GM19240 (cell line): Measurements from ENCODE around the gene CTDSPL.

Experiments used
- DNase-seq: peaks from one replicate; pipeline ENCODE4 v3.0.0; 2011; ENCODE audit warnings: low spot score; ENCODE audit not compliant: insufficient read length

CTDSPL gene

DNA sequence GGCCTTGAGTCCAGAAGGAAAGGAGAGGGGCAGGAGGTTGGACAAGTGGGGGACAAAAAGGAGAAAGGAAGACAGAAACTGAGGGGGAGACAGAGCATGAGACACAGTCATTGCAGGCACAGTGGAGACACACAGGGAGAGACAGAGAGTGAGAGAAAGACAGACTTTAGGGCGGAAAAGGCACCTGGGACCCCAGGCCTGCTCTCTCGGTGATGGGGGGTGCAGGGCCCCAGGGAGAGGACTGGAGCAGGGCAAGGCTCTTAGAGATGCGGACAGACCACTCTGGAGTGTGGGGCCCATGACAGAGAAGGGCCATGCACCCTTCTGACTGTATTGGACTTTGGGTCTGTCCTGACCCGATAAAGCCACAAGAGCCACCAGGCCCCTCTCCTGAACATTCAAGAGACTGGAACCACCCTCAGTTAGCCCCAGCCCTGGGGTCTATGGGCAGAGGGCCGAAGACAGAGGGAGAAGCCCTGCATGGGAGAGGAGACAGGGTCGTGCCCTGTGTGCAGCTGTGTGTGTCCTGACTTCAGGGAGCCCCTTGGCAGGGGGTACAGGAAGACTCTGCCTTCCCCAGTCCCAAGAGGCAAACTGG is 155.3 kb downstream of the CTDSPL start:
- no peak for DNase-seq

DNA sequence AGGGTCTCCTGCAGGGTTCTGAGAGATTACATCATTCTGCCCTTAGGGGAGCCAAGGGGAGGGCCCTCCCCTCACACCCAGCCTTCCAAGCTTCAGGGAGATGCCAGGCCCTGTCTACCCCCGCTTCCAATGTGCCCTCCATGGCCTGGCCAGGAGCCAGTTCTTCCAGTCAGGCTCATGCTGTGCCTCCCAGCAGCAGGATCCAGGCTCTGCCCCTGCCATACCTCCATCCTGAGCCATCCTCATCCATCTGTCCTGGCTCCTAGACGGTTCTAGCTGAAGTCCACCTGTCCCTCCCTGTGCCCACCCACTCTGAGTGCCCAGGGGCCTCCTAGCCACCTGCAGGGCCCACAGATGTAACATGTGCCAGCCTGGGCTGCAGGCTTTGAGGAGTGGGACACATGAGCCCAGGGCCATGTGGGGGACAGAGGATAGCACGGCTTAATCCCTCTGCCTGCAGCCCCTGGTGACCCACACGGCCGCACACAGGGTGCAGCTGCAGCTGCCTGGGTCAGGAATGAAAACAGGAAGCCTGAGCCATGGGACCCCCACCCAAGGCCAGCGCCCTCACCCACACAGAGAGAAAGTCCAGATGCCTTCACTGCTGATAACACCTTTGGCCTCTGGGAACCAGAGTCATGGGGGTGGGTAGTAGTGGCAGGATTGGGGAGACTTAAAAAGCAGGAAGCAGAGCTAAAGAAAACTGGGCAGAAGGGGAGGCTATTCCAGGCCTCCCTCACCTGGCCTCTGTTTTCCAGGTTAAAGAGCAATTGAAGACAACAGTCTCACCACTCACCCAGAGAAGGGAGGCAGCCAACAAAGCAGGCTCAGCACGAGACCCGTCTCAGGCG is 156.0 kb downstream of the CTDSPL start:
- no peak for DNase-seq

DNA sequence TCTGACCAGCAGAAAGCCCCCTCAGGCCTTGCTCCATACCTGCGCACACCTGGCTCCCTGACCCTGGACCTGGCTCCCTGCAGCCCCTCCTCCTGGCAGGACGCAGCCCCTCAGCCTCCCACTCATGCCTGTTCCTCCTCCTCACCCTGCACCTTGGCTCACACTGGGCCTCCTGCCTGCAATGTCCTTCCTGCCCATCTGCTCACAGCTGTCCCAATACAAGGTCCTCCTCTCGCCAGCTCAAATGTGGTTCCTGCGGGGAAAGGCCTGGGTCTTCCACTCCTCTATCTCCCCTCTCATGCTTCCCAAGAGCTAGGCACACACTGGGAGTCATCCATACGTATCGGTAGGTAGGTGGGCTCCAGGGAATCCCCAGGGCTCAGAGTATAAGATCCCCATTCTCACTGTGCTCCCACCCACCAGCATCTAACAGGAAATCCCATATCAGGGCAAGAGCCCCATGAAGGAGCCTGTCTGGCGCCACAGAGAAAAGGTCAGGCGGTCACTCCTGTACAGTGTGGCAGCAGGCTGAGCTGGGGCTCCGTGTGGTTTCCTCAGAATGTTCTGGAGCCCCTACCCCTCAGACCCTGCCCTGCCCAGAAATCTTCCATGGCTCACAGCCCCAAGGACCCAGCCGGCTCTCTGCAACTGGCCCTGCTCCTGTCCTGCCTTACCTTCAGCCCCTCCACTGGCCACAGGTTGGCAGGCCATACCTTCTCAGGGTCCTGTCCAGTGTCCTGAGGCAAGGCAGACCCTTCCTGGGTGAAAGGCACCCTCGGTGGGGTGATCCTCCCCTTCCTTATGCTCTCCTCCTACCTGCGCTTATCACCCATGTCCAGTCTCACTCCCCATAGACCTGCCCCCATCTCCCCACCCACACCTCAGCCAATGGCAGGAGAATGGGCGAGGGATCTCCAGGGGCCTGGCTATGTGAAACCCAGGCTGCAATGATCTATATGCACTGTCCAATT is 156.9 kb downstream of the CTDSPL start:
- DNase-seq, result no peak

DNA sequence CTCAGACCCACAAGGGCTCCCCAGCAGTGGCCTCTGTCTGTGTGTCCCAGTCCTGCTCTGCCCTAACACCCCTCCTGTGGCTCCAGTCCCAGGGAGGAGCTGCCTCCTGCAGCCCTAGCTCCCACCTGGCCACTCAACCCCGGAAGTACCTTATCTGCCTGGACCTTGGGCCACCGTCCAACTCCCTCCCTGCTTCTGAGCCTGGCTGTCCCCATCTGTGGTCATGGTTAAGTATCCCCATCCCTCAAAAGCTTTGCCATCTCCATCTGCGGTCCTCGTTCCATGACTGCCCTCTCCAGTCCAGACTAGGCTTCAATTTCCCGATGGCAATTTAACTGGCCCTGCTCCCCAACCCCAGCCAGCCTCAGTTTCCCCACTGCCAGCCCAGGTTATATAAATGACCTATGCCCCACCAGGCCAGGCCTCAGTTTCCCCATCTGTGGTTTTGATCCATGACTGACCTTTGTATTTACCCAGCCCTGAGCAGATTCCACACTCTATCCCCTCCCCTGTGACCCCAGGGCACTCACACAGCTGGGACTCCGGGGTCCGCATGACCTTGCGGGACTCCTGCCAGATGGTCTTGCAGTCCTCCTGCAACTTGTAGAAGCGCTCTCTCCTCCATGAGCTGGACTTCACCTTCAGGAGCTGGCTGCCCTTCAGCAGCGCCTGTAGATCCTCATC is 158.1 kb downstream of the CTDSPL start:
- DNase-seq, result no peak

DNA sequence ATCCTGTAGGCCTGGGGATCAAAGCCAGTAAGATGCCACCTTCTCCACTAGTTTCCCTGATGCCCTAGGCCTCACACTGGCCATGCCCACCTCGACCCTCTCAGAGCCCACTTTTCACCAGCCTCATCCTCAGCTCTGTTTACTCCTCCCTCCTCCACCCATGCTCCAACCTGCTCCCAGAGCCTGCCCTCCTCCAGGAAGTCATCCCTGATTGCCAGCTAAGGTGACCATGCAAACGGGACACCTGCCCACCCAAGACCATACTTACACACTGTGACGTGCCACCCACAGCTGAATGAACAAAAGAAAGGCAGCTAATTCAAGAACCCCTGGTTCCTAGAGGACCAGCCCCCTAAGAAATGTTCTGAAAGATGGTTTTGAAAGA is 158.7 kb downstream of the CTDSPL start:
- DNase-seq, result no peak

DNA sequence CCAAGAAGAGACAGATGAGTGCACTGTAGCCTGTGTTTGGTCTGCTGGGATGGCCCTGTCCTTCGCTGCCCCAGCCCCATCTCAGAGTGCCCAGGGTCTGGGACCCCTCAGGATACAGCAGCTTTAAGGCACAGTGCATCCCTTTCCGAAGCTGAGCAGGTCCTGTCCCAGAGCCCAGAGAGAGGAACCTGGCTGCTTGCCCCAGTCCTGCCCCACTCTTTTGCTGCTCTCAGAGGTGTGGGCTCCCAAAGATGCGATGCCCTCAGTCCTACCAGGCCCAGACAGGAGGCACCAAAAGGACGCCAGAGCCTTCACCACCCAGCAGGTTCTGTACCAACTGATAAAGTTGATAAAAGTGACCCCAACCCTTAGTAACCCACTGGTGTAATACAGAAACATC is 159.5 kb downstream of the CTDSPL start:
- DNase-seq, result no peak

DNA sequence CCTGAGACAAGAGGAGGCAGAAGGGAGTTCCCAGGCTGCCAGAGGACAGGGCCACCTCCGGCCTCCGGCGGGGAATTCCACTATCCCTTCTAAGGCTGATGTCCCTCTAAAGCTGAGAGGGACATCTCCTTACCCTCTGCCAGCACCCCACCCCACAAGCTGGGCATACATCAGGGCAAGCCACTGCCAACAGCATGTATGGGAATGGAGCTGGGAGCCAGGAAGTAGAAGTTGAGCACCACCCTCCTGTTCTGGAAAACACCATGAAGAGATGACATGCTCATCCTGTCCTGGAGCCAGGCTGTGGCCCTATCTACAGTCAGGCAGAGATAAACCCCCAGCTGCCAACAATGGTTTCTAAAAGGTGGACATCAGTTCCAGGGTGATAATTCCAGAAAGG is 160.6 kb downstream of the CTDSPL start:
- no peak for DNase-seq

DNA sequence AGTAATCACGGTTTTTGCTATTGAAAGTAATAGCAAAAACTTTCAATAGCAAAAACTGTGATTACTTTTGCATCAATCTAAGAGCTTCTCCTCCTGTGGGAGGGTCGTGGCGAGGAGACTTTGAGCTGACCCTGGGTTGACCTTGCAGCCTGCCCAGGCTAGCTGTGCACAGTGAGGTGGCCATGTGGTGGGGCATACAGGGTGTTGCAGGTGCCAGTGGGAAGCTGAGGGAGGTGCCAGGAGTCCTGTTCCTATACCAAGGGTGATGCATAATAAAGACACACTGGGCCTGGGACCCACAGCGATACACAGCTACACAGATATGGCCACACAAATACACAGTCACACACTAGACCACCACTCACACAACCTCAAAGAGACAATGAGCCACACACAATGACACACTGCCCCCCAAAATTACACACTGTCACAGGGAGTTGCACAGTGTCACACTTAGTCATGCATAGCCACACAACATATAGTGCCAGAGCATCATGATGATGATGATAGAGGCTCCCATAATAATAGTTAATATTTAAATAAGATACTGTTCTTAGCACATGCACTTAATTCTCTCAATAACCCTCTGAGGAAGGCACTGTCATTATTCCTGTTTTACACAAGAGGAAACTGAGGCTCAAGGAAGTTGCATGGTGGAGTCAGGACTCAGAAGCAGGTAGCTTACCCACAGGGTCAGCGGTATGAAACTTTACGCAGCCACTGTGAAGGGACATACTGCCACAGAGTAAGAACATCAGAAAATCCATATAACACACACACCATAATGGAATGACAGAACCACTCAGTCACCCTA is 161.4 kb downstream of the CTDSPL start:
- DNase-seq, result no peak

DNA sequence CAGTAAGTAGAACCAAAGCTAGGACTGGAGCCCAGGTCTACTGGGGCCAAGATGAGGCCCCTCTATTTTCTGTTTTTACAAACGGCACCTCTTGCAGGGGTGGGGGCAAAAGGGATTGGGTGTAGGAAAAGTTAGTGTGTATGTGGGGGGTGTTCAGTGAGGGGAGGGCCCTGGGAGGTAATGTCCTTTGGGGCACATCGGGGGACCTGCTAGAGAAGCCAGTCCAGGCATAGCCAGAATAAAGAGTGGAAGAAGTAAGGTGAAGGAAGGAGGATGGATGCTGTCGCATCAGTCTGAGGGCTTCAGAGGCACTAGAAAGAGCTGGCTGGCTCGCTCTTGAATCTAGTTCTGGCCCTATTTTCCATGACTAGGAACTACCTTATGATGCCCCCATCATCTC is 165.2 kb downstream of the CTDSPL start:
- no peak for DNase-seq

DNA sequence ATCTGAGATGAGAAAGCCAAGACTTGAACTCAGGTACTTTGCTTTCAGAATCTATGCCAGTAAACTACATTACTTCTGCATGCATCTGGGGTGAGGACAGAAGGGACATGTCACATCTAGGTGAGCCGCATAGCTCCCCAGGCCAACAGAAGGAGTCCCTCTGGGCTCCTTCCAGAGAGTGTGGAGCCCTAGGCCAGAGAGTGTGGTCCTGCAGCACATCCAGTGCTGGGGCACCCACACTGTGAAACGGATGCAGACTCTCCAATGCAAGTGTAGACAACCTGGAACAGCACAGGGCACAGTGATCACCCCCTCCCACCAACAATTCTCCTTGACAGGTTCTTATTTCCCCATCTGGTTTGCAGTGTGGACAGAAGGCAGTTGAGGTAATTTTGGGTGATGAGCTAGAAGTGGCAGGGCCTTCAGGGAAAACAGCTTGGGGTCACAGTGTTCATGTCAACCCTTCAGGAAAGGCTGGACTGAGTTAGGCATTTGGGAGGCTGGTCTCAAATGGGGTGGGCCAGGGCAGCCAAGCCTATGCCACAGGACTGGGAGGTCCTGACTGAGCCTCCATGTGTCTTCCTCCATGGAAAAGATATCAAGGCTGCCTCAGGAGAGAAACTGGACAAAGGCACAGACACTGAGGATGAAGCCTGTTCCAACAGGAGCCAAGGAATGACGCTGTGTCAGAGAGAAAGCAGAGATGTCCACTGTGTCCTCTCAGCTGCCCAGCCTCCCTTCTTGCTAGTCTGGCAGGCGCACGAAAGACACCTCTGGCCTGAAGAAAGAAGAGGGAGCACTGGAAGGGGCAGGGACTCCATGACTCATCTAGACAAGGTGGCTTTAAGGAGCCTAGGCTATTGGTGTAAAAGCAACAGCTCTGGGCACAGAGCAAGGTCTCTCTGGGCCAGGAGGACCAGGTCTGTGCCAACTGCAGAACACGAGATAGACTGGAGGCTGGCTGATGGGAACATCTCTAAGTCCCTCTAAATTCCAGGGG is 166.1 kb downstream of the CTDSPL start:
- no peak for DNase-seq

DNA sequence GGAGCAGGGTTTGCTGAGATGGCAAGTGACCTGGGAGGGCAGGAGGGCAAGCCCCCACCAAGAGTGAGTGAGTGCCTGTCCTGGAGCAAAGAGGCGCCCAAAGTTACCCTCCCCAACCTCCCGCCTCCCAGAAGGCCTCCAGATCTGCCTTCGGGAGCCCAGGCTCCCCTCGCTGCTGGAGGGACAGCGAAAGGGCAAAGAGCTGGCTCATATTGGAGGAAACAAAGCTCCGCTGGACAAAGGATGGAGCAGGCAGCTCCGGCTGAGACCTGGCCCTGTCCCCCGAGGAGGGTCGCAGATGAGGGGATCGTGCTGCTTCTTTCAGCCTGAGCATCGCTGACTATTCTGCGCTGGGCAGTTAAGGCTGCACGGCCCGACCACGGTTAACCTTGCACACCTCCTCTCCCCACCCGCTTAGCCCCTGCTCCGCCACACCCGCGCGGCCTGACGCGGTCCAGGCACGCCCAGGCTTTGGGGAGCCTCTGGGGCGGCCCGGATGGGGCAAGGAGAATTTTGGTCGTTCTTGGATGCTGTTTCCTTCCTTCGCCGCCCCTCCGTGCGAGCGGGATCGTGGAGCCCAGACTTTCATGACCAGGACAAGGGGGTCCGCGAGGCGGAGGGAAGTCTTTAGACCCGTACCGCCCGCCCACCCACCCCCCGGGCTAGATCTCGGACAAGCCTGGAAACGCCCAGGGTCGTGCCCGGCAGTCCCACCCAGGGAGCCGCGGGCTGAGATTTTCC is 167.1 kb downstream of the CTDSPL start:
- DNase-seq, result no peak

DNA sequence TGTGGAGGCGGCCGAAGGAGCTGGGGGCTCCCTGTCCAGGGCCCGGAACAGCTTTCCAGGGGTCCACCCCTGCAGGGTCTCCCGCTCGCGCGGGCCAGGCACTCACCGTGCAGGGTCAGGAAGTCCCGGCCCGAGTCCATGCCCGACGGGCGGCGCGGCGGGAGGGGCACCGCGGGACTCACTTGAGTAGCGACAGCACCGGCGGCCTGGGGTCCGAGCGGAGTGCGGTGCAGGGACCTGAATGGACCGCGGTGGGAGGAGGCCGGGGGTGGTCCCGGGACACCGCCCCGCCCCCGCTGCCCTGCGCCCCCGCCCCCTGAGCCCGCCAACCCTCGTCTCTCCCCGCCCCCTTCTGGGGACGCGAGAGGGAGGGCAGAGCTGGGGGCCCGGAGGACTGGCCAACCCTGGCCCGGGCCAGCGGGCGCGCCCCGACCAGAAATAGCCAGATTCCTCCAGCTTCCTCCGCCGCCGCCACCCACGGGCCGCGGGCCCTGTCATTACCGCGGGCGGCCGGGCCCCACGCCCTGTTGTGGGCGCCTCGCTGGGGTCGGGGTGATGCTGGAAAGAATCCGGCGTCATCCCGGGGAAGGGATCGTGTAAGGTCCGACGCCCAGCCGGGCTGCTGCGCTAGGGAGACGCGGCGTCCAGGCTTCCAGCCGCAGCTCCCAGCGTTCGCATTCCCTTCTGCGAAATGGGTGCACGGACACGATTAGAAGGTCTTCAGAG is 167.9 kb downstream of the CTDSPL start, which contains the start of gene PLCD1:
TSS of gene PLCD1 (minus strand) at position 243 of the 726 bp plus-strand sequence. CDS start at position 140, 103 bp downstream.
- DNase-seq, result no peak

DNA sequence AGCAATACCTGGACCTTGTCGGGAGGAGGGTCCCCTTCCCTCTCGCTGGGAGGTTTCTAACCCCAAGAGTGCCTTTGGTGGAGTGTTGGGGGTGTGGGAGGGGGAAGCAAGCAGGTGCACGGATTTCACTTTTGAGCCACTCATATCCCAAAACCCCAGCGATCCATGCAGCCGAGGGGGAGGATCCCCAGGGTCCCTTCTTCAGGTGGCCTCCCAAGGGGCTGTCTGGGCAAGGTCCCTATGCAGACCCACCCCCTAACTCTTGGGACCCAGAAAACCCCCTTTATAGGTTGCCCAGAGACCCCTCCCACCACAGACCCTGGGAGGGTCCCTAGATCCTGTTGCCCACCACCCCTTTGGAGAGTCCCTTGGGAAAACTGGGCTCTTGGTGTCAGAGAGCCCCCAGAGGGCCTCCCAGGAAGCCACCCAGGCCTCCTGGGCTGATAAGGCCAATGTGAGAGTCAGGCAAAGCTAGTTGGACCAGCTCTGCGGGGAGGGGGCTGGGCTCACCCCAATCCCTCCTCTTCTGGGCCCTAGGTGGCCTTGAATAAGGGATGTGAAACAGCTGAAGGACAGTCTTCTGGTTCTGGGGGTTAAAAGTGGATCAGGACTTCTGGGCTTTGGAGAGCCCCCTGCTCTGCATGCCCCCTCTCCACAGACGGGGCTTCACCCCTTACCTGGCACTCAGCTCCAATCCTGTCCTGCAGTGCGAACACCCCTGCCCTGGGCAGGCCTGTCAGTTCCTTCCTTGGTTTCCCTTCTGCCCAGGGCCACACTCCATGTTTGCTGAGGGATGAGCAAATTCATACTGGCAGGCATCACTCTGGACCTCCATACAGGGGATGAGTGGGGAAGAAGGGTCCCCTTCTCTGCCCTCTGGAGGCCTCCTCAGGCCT is 168.7 kb downstream of the CTDSPL start:
- no peak for DNase-seq

DNA sequence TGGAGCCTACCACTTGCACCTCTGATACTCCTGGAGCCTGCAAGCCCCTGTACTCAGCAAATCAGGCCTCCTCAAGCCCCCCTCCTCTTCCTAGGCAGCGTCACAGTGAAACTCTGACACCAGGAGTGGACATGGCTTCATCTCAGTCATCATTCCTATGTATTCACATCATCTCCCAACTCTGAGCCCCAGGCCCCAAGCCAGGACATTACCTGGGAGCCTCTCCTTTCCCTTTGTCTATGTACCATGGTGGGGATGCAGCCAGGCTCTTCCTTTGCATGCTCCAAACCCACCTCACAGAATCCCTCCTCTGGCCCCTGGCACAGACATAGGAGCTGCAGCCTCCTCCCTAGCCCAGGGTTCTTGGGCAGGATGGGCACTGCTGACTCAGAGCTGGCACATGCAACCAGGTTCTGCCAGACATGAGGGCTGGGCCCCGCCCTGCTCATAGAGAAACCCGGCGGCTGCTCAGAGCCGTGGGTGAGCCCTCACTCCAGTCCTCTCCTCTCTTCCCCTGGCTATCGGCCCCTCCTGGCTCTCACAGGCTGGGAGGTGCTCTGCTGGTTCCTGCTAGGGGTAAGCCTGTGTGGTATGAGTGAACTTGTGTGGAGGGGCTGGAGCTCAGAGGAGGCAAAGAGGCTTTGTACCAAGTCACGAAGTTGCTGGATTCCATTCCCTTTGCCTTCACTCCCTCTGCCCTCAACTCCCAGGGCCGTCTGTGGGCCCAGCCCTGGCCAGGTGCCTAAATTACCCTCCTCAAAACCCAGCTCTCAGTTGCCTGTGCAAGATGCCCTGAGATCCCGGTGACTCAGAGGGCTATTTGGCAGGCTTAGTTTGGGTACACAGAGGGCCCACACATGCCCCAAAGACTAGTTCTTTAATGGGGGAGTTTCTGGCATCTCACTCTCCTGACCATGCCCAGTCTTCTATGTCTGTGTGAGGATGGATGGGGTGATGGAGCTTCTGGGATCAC is 169.6 kb downstream of the CTDSPL start:
- no peak for DNase-seq

DNA sequence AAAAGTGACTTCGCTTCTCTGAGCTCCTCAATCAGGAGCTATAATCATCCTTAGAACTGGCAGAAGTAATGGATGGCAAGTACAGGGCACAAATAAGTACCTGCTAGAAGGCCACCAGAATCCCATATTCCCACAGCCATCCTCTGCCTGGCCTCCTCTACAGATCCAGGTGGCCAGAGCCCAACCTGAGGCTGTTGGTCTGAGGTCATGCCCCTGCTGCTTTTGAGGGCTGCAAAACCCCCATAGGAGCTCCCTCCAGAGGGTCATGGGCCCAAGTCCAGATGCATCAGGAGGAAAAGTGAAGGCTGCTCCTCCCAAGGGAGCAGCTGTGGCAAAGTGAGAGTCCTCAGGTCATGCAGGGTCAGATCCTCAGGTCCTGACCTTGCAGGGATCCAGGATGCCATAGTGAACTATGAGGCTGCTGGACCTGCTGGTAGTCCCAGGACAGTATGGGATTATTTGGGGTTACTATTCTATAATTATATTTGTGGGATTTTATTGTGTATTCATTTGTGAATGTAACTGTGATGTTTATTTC is 170.7 kb downstream of the CTDSPL start:
- no peak for DNase-seq
